SKM-1 treated with dmso at 0.1 percent for 144 hours (cell line): Measurements from ENCODE around the gene PDCD1.

Experiments
- DNase-seq: peaks from one replicate; lab custom pipeline; 2025; ENCODE audit not compliant: unreplicated experiment; lab: John Stamatoyannopoulos, UW

PDCD1 gene

DNA sequence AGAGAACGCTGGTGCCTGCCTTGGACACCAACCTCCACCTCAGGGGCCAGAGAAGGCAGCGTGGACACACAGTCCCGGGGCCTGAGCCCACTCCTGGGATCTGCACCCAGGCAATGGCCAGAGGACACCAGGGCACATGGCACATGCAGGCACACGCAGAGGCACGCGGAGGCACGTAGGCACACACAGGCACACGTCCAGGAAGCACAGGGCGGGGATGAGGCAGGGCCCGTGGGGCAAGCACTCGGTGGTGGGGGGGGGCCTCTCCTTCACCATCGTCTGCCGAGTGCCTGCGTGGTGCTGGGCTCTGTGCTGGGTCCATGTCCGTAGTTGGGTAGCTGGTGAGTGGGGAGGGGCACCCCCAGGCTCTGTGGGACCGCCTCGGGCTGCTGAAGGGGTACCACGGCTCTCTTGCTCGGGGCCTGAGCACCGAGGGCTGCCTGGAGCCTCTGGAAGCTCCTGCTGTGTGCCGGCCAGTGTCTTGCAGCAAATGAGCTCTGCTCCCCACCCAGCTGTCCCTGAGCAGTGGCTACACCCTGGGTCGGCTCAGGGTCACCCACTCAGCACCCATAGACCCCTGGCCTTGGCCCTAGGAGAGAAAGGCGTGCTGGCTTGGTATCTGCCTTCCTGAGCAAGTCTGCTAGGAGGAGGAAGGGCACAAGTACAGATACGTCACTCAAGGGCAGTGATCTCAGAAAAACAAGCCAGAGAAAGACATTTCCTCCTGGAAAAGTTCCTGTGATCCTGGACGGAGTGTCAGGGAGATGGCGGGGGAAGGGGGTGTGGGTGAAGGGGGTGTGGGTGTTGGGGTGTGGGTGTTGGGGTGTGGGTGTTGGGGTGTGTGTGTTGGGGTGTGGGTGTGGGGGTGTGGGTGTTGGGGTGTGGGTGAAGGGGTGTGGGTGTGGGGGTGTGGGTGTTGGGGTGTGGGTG lies 37.3 kb upstream of the PDCD1 start:
- no peak for DNase-seq

GRCh38 chr2:241895427-241895711 lies 36.7 kb upstream of the PDCD1 start:
- DNase-seq: no peak

DNA sequence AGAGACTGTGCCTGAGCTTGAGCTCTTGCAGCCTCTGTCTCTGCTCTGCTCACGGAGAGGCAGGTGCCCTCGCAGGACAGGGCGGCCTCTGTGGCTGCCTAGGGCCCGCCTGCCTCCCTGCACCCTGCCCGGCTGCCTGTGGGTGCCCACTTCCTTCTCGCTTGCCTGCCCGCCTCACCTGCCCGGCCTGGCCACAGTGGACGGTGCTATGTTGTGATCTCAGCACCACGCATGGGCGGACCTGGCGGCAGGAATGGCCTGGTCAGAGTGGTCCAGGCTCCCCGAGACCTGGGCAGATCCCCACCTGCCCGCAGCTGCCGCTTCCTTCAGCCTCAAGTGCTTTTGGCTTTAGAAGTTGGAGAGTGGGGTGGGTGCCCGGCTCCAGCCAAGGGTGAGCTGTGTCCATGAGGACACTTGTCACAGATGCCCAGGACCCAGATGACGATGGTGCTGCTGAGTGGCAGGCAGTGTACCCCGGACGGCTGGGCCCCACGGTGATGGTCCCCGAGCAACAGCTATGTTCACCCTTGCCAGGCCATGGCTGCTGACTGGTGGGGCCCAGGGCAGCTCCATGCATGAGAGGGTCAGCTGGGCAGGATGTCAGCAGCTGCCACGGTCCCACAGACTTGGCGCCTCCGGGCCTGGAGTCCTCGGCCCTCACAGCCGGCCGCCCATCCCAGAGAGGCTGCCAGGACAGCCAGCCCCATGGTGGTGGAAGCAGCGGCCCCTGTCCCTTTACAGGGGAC lies 36.2 kb upstream of the PDCD1 start:
- no peak for DNase-seq

DNA sequence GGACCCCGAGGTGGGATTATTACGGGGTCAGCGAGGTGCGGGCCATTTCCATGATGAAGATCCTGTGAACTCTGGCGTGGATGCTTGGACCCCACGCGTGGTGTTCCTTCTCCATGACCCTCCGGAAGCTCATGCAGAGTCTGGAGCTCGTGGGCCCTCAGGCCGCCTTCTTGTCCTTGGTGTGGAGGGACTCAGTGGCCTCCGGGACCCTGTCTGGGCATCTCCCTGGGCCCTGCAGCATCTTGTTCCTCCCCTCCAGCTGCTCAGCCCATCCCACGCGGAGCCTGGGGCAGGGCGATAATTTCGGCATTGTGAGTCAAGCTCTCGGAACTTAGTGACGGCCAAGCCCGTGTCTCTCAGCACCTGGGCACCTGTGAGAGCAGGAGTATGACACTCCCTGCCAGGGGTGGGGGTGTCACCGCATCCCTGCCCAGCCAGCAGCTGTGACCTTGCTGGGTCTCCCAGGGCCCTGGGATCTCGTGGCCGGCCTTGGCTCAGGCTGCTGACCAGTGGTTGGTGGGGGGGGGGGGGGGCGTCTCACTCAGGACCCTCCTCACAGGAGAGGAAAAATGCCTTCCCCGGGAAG lies 35.5 kb upstream of the PDCD1 start:
- no peak for DNase-seq

DNA sequence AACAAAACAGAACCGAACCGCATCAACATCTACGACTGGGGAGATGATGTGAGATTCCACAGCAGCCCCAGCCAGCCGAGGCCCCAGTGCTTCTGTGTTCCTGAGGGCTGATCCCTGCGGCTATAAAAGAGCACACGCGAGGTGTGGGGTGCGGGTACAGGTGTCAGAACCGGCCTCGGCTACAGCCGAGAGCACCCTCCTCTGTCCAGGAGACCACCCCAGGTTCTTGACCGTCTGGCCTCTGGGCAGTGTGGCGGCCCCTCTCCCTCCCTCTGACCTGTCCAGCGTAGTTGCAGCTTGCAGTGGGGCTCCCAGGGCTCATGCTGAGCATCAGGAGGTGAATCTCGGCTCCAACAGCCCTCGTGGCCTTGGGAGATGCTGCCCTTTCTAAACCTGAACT lies 34.6 kb upstream of the PDCD1 start:
- no peak for DNase-seq

DNA sequence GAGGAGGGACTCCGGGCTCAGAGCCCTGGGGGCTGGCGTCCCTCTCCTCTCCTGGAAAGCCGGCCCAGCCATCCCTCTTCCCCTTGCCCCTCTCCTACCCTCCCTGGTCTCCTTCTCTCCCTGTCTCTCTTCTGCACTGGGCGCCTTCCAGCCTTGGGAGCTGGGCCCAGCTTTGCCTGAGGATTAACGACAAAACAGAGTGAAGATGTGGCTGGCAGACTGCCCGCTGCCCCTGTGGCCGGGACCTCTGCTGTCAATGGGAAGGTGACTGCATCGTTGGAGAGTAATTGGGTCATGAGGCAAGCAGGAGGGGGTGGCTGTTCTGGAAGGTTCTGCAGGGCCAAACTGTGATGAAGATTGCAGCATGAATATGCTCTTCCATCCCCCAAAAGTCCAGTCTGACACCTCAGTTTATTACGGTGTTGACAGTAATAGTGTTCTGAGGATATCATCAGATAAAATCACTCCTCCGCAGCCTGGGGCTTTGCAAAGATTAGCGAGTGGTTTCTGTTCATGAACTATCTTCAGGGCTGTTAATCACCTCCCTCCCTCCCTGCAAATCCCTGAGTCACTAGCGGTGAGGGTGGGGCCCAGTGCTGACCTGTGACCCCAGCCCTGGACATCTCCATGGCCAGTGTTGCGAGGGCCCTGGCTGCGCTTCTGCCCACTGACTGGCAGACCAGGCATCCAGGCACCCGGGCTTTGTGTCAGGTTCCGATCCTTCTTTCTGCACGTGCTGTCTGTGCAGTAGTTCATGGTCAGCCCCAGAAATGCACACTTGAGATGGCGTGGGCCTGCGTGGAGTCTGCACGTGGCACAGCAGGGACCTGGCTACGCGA lies 33.8 kb upstream of the PDCD1 start:
- no peak for DNase-seq

DNA sequence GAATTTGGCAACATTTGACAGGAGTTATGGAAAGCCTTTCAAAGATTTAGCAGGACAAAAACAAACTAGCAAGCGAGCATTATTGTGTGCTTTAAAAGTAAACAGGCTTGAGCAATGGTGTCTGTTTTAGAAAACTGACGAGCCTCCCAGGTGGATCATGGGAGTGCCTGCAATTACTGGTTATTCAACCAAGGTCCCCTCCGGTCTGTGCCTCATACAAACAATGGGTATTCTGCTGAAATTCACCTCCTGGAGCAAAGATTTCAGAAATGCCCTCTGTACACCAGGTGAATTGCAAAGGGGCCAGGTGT lies 33.2 kb upstream of the PDCD1 start:
- DNase-seq: no peak

DNA sequence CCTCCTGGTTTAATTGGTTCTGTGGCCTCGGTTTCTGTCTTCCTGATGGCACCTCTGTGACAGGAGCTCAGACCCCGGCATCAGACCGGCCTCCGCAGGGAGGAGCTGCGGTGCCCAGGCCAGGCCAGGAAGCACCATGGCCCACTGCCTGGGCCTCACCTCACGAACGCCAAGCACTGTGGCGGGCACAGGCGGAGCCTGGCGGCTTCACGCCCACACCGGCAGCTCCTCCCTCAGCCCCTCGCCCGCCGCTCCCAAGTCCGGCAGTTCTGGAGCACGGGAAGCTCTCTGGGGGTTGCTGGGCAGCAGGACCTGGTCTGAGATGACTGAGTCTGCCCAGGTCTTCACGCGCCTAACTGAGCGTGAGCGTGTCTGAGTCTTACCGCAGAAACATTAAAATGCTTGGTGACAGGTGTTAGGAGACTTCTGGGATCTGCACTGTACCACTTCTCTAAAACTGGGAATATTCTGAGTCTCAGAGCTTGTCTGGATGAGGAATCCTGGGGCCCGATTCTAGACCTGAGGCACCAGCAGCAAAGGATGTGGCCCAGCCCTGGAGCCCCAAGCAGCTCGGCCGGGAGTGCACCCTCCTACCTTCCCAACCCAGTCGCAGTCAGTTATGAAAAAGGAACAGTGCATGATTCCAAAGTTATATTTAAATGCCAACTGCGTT lies 32.8 kb upstream of the PDCD1 start:
- DNase-seq: no peak

- DNase-seq: no peak
These were observed 32.0 kb upstream of the PDCD1 start for GRCh38 chr2:241890524-241891235.

DNA sequence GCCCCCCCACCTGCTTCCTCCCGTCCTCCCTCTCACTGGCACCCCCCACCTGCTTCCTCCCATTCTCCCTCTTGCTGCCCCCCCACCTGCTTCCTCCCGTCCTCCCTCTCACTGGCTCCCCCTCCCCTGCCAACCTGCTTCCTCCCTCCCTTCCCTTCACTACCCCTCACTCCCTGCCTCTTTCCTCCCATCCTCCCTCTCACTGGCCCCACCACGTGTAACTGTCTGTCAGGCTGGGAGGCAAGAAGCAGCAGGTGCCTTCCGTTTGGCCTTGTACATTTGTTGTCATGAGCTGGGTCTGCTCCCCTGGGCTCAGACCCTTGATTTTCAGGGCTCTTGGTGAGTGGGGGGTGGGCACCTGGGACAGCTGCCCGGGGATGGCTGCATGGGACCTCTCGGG lies 29.9 kb upstream of the PDCD1 start:
- no peak for DNase-seq

- no peak for DNase-seq
These were observed 29.3 kb upstream of the PDCD1 start for GRCh38 chr2:241887806-241888522.

GRCh38 chr2:241886840-241887447 lies 28.2 kb upstream of the PDCD1 start:
- no peak for DNase-seq

DNA sequence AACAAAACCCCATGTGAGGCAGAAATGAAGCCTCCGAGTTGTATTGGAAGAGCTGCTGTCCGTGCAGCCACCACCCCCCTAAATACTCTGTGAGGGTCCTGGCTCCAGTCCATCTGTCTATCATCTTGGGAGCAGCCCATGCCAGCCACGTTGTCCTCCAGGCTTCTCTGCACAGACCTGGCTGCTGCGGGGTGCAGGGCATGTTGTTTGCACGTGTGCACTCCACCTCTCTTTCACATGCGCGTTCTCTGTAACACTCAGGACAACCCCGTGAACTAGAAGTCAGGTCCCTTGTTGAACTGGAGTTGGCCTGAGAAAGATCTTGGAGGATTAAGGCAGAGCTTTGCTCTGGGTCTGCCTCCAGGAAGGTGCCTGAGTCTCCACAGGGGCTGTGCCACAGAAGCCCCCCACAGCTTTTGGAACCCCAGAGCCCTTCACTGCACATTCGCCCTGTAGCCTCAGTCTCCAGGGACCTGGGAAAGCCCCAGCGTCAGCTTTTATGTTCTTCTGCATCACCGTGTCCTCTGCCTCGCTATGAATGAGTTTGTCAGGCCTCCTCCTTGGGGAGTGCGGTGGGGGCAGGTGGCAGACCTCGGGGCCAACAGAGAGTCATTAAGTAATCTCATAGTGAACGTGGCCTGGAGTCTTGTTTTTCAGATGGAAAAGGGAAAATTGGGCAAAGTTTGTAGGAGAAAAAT lies 27.4 kb upstream of the PDCD1 start:
- no peak for DNase-seq

DNA sequence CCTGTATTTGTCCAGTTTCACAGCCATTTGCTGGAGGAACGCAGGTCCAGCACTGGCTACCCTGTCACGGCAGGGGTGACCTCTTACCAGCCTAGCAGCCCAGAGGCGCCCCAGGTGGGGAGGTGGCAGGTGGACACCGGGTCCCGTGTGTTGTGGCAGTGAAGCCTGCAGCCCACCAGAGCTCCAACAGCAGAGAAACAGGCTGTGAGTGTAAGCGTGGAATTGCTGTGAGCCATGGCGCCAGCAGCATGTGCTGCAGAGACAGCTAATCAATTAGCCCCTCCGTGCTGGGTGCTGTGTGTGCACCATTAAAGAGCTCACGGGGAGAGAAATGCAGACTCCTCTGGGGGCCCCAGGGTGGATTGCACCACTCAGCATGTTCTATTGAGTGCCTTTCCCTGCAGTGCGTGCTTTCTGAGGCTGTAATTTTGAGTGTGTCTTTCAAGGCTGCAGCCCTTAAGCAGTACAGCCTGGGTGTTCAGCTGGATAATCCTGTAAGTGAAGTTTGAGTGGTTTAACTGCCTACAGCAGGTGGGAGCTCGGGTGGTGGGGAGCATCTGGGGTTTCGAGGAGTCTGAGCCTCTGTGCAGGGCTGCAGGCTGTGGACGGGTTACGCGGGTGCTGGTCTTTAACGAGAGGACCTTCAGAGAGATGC lies 26.7 kb upstream of the PDCD1 start:
- no peak for DNase-seq

- DNase-seq: no peak
These were observed 26.2 kb upstream of the PDCD1 start for GRCh38 chr2:241884951-241885290.

DNA sequence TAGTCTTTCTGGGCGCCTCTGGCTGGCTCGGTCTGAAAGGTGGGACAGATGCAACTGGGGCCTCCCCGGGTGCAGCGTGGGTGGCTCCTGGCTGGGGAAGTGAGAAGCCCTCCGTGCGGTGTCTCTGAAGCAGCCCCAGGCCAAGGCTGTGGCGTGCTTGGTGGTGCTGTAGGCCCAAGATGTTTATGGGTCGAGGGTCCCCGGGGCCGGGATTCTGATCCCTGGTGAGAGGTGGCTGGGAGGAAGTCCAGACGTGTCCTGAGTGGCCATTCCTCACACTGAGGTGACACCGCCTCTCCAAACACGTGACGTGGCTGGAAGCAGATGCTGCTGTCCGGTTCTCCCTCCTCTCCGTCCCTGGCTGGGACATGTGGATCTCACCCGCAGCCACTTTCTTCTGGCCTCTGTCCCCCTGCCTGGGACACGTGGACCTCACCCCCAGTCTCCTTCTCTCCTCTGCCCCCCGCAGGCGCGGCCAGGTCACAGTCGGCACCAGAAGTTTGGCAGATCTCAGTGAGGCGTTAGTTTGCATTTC lies 23.5 kb upstream of the PDCD1 start:
- no peak for DNase-seq

DNA sequence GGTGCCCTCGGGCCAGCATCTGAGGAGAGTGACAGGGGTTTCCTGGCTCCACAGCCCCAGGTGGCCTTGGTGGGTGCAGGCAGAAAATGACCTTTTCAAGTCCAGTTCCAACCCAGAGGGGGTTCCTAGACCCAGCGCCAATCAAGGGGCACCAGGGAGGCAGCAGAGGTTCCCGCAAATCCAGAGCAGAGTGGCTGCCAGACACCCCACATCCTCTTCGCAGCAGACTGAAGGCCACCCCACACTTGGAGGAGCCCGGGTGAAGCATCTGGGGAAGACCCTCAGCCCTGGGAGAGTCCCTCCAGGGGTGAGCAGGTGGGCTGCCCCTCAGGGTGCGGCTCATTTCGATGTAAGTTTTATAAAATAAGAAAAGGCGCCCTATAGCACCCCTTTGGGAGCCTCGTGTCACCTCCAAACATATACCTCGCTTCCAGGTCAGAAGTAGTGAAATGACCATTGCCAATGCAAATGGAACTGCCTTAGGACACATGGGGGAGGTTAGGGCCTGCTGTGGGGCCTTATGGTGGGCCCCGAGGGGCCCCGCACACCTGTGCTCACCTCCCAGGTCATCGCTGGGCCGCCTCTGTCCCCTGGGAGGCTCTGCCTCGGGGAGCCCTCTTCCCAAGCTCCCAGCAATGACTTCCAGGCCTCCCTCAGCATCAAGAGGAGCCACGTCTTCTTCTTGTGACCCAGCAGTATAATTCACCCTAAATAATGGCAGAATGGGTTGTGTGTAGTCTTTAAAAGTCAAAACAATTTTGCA lies 21.8 kb upstream of the PDCD1 start:
- DNase-seq: no peak
